Common myeloid progenitor, CD34-positive (primary cell): ENCODE data around the gene LRRC39. TPM values are rescaled to one million over a fixed set of nuclear protein-coding genes. Genes with fewer than 3 reads are reported as not detected.

Experiments
- CTCF ChIA-PET: fragments of 350-600 bp; sonication (Branson Sonifier 250); formaldehyde crosslinking; loops from one replicate; lab custom pipeline; 2021; ENCODE audit warnings: antibody characterized with exemption; lab: Charles Lee
- POLR2A ChIA-PET: fragments of 350-600 bp; sonication (Branson Sonifier 250); formaldehyde crosslinking; loops from one replicate; lab custom pipeline; 2021; ENCODE audit warnings: antibody characterized with exemption; lab: Charles Lee
- DNase-seq, 3 donors: peaks; one replicate each; pipeline versions ENCODE4 v3.0.0 to v3.0.0-alpha.2; 2013
- H3K27ac ChIP-seq, 2 experiments: 1 replicate in 1 of 2; 2 replicates in 1 of 2; pipeline ENCODE4 v1.7.0; 2013; ENCODE audit warnings: inconsistent platforms in 2 of 2, low read length in 2 of 2, mild to moderate bottlenecking in 2 of 2, low read depth in 1 of 2, moderate library complexity in 1 of 2; ENCODE audit not compliant: severe bottlenecking in 2 of 2, insufficient read depth in 1 of 2, poor library complexity in 1 of 2
- H3K27me3 ChIP-seq, 5 experiments: replicated peaks in 2 of 5; 1 replicate in 3 of 5; 2 replicates in 2 of 5; pipeline versions ENCODE4 v1.6.1 to v1.7.0; 2013; ENCODE audit warnings: low read length in 4 of 5, mild to moderate bottlenecking in 2 of 5, moderate library complexity in 2 of 5, inconsistent platforms in 1 of 5; ENCODE audit not compliant: insufficient read depth in 5 of 5, control insufficient read depth in 4 of 5
- H3K36me3 ChIP-seq, 4 experiments: 1 replicate in 2 of 4; 2 replicates in 2 of 4; pipeline versions ENCODE4 v1.6.1 to v1.7.0; 2013; ENCODE audit warnings: low read length in 3 of 4, control low read depth in 1 of 4, mild to moderate bottlenecking in 1 of 4; ENCODE audit not compliant: control insufficient read depth in 4 of 4, insufficient read depth in 4 of 4
- H3K4me1 ChIP-seq, 4 experiments: 1 replicate in 3 of 4; 2 replicates in 1 of 4; pipeline versions ENCODE4 v1.6.1 to v1.7.1; 2013; ENCODE audit warnings: low read length in 3 of 4, mild to moderate bottlenecking in 3 of 4, control low read depth in 1 of 4, inconsistent platforms in 1 of 4, moderate library complexity in 1 of 4; ENCODE audit not compliant: control insufficient read depth in 4 of 4, insufficient read depth in 4 of 4; ENCODE audit errors: control extremely low read depth in 1 of 4
- H3K4me3 ChIP-seq, 7 experiments: 1 replicate in 4 of 7; 2 replicates in 3 of 7; pipeline versions ENCODE4 v1.5.1 to v1.7.0; 2013; ENCODE audit warnings: mild to moderate bottlenecking in 7 of 7, low read length in 6 of 7, moderate library complexity in 6 of 7, inconsistent platforms in 2 of 7, low read depth in 2 of 7, control low read depth in 1 of 7; ENCODE audit not compliant: insufficient read depth in 4 of 7, control insufficient read depth in 1 of 7; ENCODE audit errors: extremely low read depth in 1 of 7
- H3K9me3 ChIP-seq, 5 experiments: 1 replicate in 4 of 5; 2 replicates in 1 of 5; pipeline versions ENCODE4 v1.6.1 to v1.7.1; 2013; ENCODE audit warnings: low read length in 4 of 5, mild to moderate bottlenecking in 2 of 5, inconsistent platforms in 1 of 5, low read depth in 1 of 5, moderate library complexity in 1 of 5; ENCODE audit not compliant: control insufficient read depth in 4 of 5, insufficient read depth in 2 of 5; ENCODE audit errors: control extremely low read depth in 1 of 5
- WGBS: methylation state at CpG from one replicate; pipeline ENCODE4 v1.1.5; 2013; ENCODE audit not compliant: insufficient coverage; 5-methylcytosine and 5-hydroxymethylcytosine counted together
- polyA plus RNA-seq: library from polyadenylated mRNA; unstranded; fragments of 120-200 nt; gene quantifications from one replicate; pipeline ENCODE4 v1.2.1, GENCODE V29; 2013

The LRRC39 gene
- 1.3 TPM for polyA plus RNA-seq

DNA sequence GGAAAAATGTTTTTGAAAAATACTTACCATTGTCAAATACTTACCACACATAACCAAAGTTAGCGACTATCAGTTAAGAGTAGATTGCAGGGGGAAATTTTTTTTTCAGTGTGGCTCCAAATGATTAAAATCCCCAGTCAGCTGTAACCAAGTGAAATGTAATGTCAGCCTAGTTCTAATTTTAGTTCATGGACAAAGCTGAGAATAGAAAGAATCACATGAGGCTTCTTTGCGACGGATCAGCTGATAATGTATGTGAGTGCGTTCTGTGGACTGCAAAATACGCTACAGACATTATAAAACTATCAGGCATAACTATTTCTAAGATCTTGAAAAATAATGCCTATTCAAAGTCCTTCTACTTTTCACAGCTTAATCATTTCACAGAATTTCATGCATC is at the start of gene LRRC39:
Gene LRRC39 (minus strand): TSS at position 166 of the 400 bp plus-strand sequence. CDS start 9,740 bp downstream, outside the sequence.
- no peak within 1 kb of the TSS for H3K27ac ChIP-seq
- H3K9me3 ChIP-seq, result no peaks in the 10 kb centered on the region
- POLR2A ChIA-PET, result no interaction called here
- CTCF ChIA-PET, result no interaction called here
- DNase-seq, result peak in 2 of 3 donors; percentile 3 to 26
- H3K36me3 ChIP-seq, result no peaks in the 10 kb centered on the region
- H3K27me3 ChIP-seq, result no peaks in the 10 kb centered on the region
- no peaks in the 10 kb centered on the region for H3K4me1 ChIP-seq
- H3K4me3 ChIP-seq, result no peak within 1 kb of the TSS
- no CpG with 5 or more reads among the region's 5 CpGs for WGBS

GRCh38 chr1:100222428-100222827 is 44.4 kb upstream of the LRRC39 start:
- CTCF ChIA-PET, result interaction anchor here (0.8 kb wide), 1 partner anchor 17 kb away, joined by 3 read pairs; no protein-coding TSS in a partner anchor
- DNase-seq, result no peak
- peaks cover 6 to 23% (median 16%) of the 10 kb centered on the region in 4 experiments for H3K36me3 ChIP-seq
- H3K4me1 ChIP-seq, result no peaks in the 10 kb centered on the region
- POLR2A ChIA-PET, result no interaction called here
- H3K4me3 ChIP-seq, result no peak overlapping the region
- H3K27me3 ChIP-seq, result no peaks in the 10 kb centered on the region
- H3K9me3 ChIP-seq, result no peaks in the 10 kb centered on the region
- no peak overlapping the region for H3K27ac ChIP-seq

DNA sequence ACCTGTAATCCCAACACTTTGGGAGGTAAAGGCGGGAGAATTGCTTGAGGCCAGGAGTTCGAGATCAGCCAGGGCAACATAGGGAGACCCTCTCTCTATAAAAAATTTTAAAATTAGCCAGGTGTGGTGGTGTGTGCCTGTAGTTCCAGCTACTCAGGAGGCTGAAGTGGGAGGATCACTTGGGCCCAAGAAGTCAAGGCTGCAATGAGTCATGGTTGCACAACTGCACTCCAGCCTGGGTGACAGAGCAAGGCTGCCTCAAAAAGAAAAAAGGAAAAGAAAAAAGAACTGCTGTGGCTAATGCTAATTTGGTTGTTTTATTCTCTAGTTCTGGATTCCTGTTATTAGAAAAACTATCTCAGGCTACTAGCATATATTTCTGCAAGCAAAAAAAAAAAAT is 41.8 kb upstream of the LRRC39 start:
- H3K27ac ChIP-seq, result no peak overlapping the region
- ChIA-PET POLR2A (no interaction called here), CTCF (no interaction called here)
- WGBS, result 100% methylated on average over 1 of the region's 2 CpGs
- no peaks in the 10 kb centered on the region for H3K27me3 ChIP-seq
- peak in 1 of 3 donors; percentile 6 for DNase-seq
- peaks cover 3 to 29% (median 22%) of the 10 kb centered on the region in 4 experiments for H3K36me3 ChIP-seq
- H3K4me3 ChIP-seq, result no peak overlapping the region
- H3K4me1 ChIP-seq, result no peaks in the 10 kb centered on the region
- no peaks in the 10 kb centered on the region for H3K9me3 ChIP-seq

GRCh38 chr1:100219457-100219856 is 41.4 kb upstream of the LRRC39 start:
- H3K27me3 ChIP-seq, result no peaks in the 10 kb centered on the region
- H3K36me3 ChIP-seq, result peaks cover 3 to 33% (median 24%) of the 10 kb centered on the region in 4 experiments
- no peaks in the 10 kb centered on the region for H3K4me1 ChIP-seq
- DNase-seq, result no peak
- H3K27ac ChIP-seq, result no peak overlapping the region
- no peaks in the 10 kb centered on the region for H3K9me3 ChIP-seq
- H3K4me3 ChIP-seq, result no peak overlapping the region
- WGBS, result no CpG with 5 or more reads among the region's 6 CpGs
- ChIA-PET POLR2A (no interaction called here), CTCF (interaction anchor here (1.0 kb wide), 1 partner anchor 349 kb away, joined by 3 read pairs; no protein-coding TSS in a partner anchor)

DNA sequence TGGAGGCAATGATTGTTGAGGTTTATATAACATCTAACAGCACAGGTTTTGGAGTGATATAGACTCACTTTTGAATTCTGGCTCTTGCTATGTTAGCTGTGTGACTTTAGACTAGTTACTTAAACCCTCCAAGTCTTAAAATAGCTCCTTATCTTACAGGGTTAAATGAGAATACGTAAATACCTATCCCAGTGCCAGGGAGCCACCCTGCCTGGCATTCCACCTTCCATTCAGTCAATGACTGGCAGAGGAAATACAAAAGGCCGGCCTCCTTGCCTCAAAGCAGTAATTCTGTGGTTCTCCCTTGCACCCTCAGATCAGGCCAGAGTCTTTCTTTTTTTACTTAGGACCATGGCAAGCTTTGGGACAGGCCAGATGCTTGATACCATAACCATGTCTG is 39.8 kb upstream of the LRRC39 start:
- H3K27ac ChIP-seq, result no peak overlapping the region
- H3K36me3 ChIP-seq, result peaks cover 3 to 50% (median 25%) of the 10 kb centered on the region in 4 experiments
- no peaks in the 10 kb centered on the region for H3K9me3 ChIP-seq
- no peaks in the 10 kb centered on the region for H3K27me3 ChIP-seq
- H3K4me1 ChIP-seq, result no peaks in the 10 kb centered on the region
- ChIA-PET CTCF (no interaction called here), POLR2A (no interaction called here)
- WGBS, result 100% methylated on average over 2 of the region's 2 CpGs
- no peak for DNase-seq
- H3K4me3 ChIP-seq, result no peak overlapping the region

DNA sequence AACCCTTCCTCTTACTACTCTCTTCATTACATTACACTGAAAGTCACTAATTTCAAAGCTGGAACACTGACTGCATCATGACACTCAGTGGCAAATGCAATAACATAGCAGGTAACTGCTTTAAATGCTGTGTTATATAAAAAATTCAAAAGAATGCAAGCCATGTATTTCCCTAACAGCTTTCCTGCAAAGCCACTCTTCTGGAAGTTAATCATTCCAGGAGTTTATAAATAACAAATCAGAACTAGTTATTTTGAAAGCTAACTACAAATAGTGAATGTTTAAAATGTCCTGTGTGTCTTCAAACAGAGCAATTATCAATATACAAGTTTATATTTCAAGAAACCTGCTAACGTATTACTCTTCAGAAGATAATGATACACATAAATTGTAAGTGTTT is 37.0 kb upstream of the LRRC39 start:
- Histone ChIP-seq H3K27ac (no peak overlapping the region), H3K36me3 (peaks cover 12 to 73% (median 28%) of the 10 kb centered on the region in 4 experiments), H3K9me3 (no peaks in the 10 kb centered on the region), H3K4me3 (no peak overlapping the region), H3K27me3 (no peaks in the 10 kb centered on the region), H3K4me1 (no peaks in the 10 kb centered on the region)
- DNase-seq, result no peak
- ChIA-PET CTCF (no interaction called here), POLR2A (no interaction called here)
- WGBS, result no CpG with 5 or more reads among the region's 1 CpG

DNA sequence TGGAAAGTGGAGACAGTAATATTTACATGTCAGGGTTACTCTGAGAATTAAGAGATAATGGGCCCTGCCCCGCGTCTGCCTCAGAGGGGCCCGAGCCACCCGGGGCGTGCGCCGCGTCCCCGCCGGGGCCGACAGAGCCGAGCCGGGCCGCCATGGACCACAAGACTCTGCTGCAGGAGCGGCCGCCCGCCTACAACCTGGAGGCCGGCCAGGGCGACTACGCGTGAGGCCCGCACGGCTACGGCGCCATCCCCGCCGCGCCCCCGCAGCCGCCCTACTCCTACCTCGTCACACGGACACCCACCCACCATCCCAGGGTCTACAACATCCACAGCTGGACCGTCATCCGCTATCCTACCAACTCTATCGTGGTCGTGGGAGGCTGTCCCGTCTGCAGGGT is 35.1 kb upstream of the LRRC39 start:
- peaks cover 9 to 78% (median 26%) of the 10 kb centered on the region in 4 experiments for H3K36me3 ChIP-seq
- DNase-seq, result no peak

More for the DNA sequence above, 35.1 kb upstream of the LRRC39 start:
- H3K4me1 ChIP-seq, result no peaks in the 10 kb centered on the region
- H3K27me3 ChIP-seq, result no peaks in the 10 kb centered on the region
- whole genome bisulfite sequencing, result 97% methylated on average over 30 of the region's 37 CpGs
- H3K4me3 ChIP-seq, result no peak overlapping the region
- H3K27ac ChIP-seq, result no peak overlapping the region
- ChIA-PET POLR2A (no interaction called here), CTCF (interaction anchor here (0.7 kb wide), 1 partner anchor 688 kb away, joined by 4 read pairs; no protein-coding TSS in a partner anchor)
- no peaks in the 10 kb centered on the region for H3K9me3 ChIP-seq
